ENCODE data around the gene ZFAND6.

- no peak for TF ChIP-seq GATA2 (IDR thresholded peaks at IDR 0.05; ENCODE audit: low read depth, low read length)
- no peak for TF ChIP-seq GATA3 (IDR thresholded peaks at IDR 0.05; ENCODE audit: low read depth, low read length)
These were observed 124.4 kb downstream of the ZFAND6 start for GRCh38 chr15:80183886-80184285.

All from SH-SY5Y (cell line).